NT2/D1 (cell line): ENCODE data around the gene STK24.

Experiments
- DNase-seq: peaks from one replicate; pipeline ENCODE4 v3.0.0-alpha.2; 2011; ENCODE audit warnings: low read depth, low spot score
- H3K27me3 ChIP-seq: 2 replicates; pipeline ENCODE4 v1.6.0; 2011; ENCODE audit warnings: mild to moderate bottlenecking; ENCODE audit not compliant: insufficient read length, insufficient read depth
- H3K36me3 ChIP-seq: 2 replicates; pipeline ENCODE4 v1.6.1; 2011; ENCODE audit warnings: mild to moderate bottlenecking, low read length, mixed read lengths; ENCODE audit not compliant: insufficient read depth, insufficient read length
- H3K4me1 ChIP-seq: 2 replicates; pipeline ENCODE4 v1.5.1; 2011; ENCODE audit not compliant: insufficient read depth, insufficient read length
- H3K4me3 ChIP-seq: 2 replicates; pipeline ENCODE4 v1.5.1; 2011; ENCODE audit warnings: low read depth; ENCODE audit not compliant: insufficient read length
- H3K9ac ChIP-seq: 2 replicates; pipeline ENCODE4 v1.6.0; 2011; ENCODE audit warnings: low read depth; ENCODE audit not compliant: insufficient read length
- H3K9me3 ChIP-seq: 2 replicates; pipeline ENCODE4 v1.5.1; 2011; ENCODE audit warnings: mild to moderate bottlenecking, low read length; ENCODE audit not compliant: insufficient read depth
- SUZ12 ChIP-seq: IDR thresholded peaks from 2 replicates; pipeline ENCODE4 v1.6.1; 2011; ENCODE audit not compliant: insufficient read length, insufficient read depth; ENCODE audit errors: extremely low read depth
- YY1 ChIP-seq: IDR thresholded peaks from 2 replicates; pipeline ENCODE4 v1.6.1; 2011; ENCODE audit not compliant: insufficient read length, insufficient read depth
- ZNF274 ChIP-seq: IDR thresholded peaks from 2 replicates; pipeline ENCODE4 v1.6.1; 2011; ENCODE audit warnings: mild to moderate bottlenecking, low read depth, low read length

Gene STK24

DNA sequence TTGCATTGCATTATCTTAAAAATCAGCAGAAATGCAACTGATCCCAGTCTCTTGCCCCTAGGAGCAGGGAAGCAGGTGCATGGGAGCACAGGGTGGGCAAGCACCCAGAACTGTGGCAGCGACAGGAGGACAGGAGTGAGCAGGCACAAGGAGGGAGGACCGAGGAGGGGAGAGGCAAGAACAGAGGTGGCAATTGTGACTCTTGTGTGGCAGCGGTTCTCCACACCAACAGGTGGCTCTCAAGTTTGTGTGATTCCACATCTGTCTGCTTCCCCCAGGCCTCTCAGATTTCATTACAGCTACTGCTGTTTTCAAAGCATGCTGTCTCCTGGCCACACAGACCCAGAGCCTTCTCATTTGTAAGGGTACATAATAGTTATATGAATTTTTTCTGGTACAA lies 108.5 kb downstream of the STK24 start:
- DNase-seq: no peak
- Histone ChIP-seq H3K27me3 (no peaks in the 10 kb centered on the region), H3K4me1 (no peaks in the 10 kb centered on the region), H3K9me3 (no peaks in the 10 kb centered on the region), H3K9ac (no peak overlapping the region), H3K4me3 (no peak overlapping the region), H3K36me3 (peaks cover 67% of the 10 kb centered on the region)
- TF ChIP-seq ZNF274 (no peak), SUZ12 (no peak), YY1 (no peak)

DNA sequence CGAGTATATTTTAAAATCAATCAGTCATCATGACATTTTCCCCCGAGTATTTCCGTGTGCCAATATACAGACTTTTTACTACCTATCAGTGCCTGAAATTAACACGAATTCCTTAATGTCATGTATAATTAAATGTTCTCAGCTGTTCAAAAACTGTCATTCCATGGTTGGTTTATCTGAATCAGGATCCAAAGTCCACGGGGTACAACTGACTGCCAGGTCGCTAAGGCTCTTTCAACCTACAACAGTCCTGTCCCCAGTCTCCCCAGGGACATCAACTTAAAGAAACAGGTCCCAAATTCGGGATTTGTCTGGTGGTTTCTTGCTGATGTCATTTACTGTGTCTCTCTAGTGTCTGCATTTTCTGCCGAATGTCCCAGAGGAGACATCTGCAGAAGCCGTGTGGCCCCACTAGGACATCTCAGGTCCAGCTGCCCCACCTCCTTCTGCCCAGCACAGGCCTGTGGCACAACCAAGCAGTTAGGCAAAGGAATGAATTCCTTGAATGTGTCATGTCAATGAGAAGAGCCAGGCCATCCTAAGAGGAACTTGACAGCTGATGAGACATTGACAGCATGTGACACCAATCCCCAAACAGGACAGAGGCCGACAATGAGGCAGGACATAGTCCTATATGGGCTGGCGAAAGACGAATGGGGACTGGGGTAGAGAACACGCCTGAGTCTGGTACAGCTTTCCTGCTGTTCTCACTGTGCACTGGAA lies 109.5 kb downstream of the STK24 start:
- H3K9ac ChIP-seq: no peak overlapping the region
- no peak for TF ChIP-seq ZNF274
- no peak for TF ChIP-seq SUZ12
- no peak for TF ChIP-seq YY1
- H3K4me1 ChIP-seq: no peaks in the 10 kb centered on the region
- H3K36me3 ChIP-seq: peaks cover 73% of the 10 kb centered on the region
- no peaks in the 10 kb centered on the region for H3K27me3 ChIP-seq
- H3K4me3 ChIP-seq: no peak overlapping the region
- no peak for DNase-seq
- no peaks in the 10 kb centered on the region for H3K9me3 ChIP-seq

DNA sequence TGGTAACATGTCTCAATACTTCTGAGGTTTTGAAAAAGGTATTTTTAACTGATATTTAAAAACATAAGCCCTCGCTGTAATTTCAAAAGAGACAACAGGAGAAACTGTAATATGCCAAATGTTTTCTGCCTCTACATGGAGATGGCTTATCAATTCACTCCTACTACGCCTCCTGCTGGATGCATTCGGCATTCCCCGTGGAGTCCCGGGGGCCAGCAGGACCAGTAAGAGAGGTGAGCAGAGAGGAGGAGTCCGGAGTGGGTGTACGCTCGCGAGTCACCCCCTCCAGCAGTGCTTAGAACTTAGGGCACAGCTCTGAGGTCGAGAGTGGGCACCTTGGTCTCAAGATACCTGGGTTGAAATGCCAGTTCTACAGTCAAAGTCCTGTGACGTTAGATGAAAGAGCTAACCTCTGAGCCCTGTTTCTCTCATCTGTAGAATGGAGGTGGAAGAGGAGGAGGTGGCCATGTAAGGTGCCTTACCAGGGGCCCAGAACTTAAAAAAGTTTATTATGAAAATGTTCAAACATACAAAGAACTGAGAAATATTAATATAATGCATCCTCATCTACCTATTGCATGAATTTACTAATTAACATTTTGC lies 110.2 kb downstream of the STK24 start:
- H3K4me1 ChIP-seq: no peaks in the 10 kb centered on the region
- no peaks in the 10 kb centered on the region for H3K27me3 ChIP-seq
- no peaks in the 10 kb centered on the region for H3K9me3 ChIP-seq
- H3K4me3 ChIP-seq: no peak overlapping the region
- TF ChIP-seq ZNF274: no peak
- TF ChIP-seq SUZ12: no peak
- TF ChIP-seq YY1: no peak
- no peak overlapping the region for H3K9ac ChIP-seq
- H3K36me3 ChIP-seq: peaks cover 73% of the 10 kb centered on the region
- DNase-seq: no peak

DNA sequence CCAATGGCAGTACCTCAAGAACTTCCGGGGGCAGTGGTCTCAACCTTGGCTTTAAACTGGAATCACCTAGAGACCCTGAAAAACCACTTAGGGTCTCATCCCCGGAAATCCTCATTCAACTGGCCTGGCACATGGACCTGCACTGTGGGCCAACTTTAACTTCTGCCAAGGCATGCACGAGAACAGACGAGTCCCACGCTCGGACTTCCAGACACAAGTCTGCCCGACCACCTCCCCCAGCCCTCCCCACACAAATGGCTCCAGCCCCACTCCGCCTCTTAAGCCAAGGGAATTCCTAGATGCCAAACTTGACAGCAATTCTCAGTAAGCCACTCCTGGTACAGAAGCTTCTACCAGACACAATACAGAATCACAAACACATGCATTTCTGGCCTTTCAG lies 114.0 kb downstream of the STK24 start:
- no peaks in the 10 kb centered on the region for H3K9me3 ChIP-seq
- no peaks in the 10 kb centered on the region for H3K4me1 ChIP-seq
- H3K9ac ChIP-seq: no peak overlapping the region
- no peak for DNase-seq
- H3K27me3 ChIP-seq: no peaks in the 10 kb centered on the region
- peaks cover 84% of the 10 kb centered on the region for H3K36me3 ChIP-seq
- no peak overlapping the region for H3K4me3 ChIP-seq
- TF ChIP-seq ZNF274 (no peak), YY1 (no peak), SUZ12 (no peak)

DNA sequence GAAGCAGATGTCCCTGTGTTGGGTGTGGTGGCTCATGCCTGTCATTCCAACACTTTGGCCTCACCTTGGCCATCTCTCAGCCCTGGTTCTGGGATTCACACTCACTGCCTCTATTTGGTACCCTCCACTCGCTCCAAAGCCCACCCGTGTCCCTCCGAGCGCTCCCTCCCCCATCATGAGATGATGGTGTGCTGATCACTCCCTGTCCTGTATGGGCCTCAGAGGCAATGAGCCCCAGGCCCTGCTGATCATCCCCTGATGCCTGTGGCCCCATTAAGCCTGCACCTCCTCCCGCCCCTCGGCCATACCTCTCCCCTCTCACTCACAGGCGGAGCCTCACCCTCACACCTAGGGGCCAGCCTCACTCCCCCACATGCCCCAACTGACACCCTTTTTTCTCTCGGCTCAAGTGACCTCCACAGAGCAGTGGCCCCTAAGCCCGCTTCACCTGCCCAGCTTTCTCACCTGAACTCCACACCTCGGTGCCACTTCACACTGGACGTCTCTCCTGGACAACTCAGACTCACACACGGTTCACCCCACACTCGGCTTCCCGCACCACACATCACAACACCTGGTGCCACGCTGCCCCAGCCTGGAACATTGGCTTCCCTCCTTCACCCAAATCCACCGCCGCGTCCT lies 114.5 kb downstream of the STK24 start:
- Histone ChIP-seq H3K4me1 (no peaks in the 10 kb centered on the region), H3K9me3 (no peaks in the 10 kb centered on the region), H3K9ac (no peak overlapping the region), H3K27me3 (no peaks in the 10 kb centered on the region), H3K36me3 (peaks cover 82% of the 10 kb centered on the region), H3K4me3 (no peak overlapping the region)
- no peak for DNase-seq
- TF ChIP-seq ZNF274 (no peak), YY1 (no peak), SUZ12 (no peak)

DNA sequence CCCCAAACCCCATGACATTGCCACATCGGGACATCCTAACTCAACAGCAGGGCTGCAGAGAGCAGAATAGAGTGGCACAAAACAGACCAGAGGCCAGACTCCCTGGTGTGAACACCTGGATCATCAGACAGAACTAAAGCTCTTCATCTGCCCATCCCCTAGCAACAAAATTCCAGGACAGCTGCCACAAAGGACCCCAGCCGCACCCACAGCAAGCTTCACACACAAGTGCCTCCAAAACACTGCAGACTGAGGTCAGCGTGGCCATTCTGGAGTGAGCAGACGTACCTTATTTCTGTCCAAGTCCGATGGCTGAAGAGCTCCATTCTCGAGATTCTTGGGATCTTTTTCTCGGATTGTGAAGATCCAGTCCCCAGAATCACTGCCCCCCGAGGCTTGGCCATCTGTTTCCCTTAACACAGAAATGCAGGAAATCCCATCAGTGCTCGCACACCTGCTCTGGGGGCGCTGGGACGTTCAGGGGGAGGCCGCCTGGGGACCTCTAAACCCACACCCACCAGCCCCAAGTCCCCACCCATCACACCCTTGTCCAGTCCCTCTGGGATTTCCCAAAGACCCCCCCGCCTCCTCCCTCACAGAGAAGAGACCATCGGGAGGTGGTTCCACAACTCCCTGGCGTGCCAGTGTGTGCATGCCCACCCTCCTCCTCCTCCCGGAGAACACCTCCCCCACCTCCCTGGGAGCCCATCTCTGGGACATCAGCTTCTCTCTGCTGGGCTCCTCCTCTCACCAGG lies 115.2 kb downstream of the STK24 start:
- H3K9me3 ChIP-seq: no peaks in the 10 kb centered on the region
- TF ChIP-seq SUZ12 (no peak), YY1 (no peak), ZNF274 (no peak)
- no peak overlapping the region for H3K9ac ChIP-seq
- peaks cover 83% of the 10 kb centered on the region for H3K36me3 ChIP-seq
- DNase-seq: no peak
- H3K4me1 ChIP-seq: no peaks in the 10 kb centered on the region
- H3K27me3 ChIP-seq: no peaks in the 10 kb centered on the region
- no peak overlapping the region for H3K4me3 ChIP-seq
